Neural progenitor cell (in vitro differentiated cells): ENCODE data around the gene TMEM218. TPM values are rescaled to one million over a fixed set of nuclear protein-coding genes. Genes with fewer than 3 reads are reported as not detected.

Experiments
- DNase-seq: peaks from one replicate; pipeline ENCODE4 v3.0.0-alpha.2; 2016; ENCODE audit warnings: low spot score
- H2AFZ ChIP-seq: fragments of 200-600 bp; sonication (generic); replicated peaks from 2 replicates; pipeline ENCODE4 v1.6.1; 2016; ENCODE audit warnings: antibody characterized with exemption
- H3F3A ChIP-seq: fragments of 200-600 bp; sonication (generic); 2 replicates; pipeline ENCODE4 v1.6.1; 2016; ENCODE audit warnings: antibody characterized with exemption, low read depth
- H3K27ac ChIP-seq: fragments of 200-600 bp; sonication (generic); 2 replicates; pipeline ENCODE4 v1.5.1; 2016; ENCODE audit warnings: mild to moderate bottlenecking
- H3K27me3 ChIP-seq: fragments of 200-600 bp; sonication (generic); 2 replicates; pipeline ENCODE4 v1.6.1; 2016; ENCODE audit warnings: mild to moderate bottlenecking, moderate library complexity
- H3K36me3 ChIP-seq: fragments of 200-600 bp; sonication (generic); 2 replicates; pipeline ENCODE4 v1.5.1; 2016
- H3K4me1 ChIP-seq: fragments of 200-600 bp; sonication (generic); 2 replicates; pipeline ENCODE4 v1.6.1; 2016; ENCODE audit warnings: mixed run types
- H3K4me2 ChIP-seq: fragments of 200-600 bp; sonication (generic); 2 replicates; pipeline ENCODE4 v1.6.1; 2016
- H3K4me3 ChIP-seq: fragments of 200-600 bp; sonication (generic); 2 replicates; pipeline ENCODE4 v1.5.1; 2016
- H3K79me2 ChIP-seq: fragments of 200-600 bp; sonication (generic); 2 replicates; pipeline ENCODE4 v1.6.1; 2016; ENCODE audit warnings: low read depth
- H3K9ac ChIP-seq: fragments of 200-600 bp; sonication (generic); 2 replicates; pipeline ENCODE4 v1.6.1; 2016
- H3K9me3 ChIP-seq: fragments of 200-600 bp; sonication (generic); 2 replicates; pipeline ENCODE4 v1.5.1; 2016; ENCODE audit warnings: low read depth
- H4K20me1 ChIP-seq: fragments of 200-600 bp; sonication (generic); 2 replicates; pipeline ENCODE4 v1.6.1; 2016; ENCODE audit warnings: low read depth
- H3K27ac Mint-ChIP-seq: 3 replicates; pipeline ENCODE4 v1.8.0; 2021; ENCODE audit warnings: mixed read lengths
- H3K27me3 Mint-ChIP-seq: 2 replicates; pipeline ENCODE4 v1.8.0; 2022; ENCODE audit warnings: low read depth, mild to moderate bottlenecking, inconsistent platforms, moderate library complexity, mixed read lengths; ENCODE audit not compliant: insufficient read depth
- H3K36me3 Mint-ChIP-seq: 3 replicates; pipeline ENCODE4 v1.8.0; 2021; ENCODE audit warnings: mixed read lengths
- H3K4me1 Mint-ChIP-seq: 3 replicates; pipeline ENCODE4 v1.8.0; 2021; ENCODE audit warnings: mixed read lengths
- H3K4me3 Mint-ChIP-seq: 3 replicates; pipeline ENCODE4 v1.8.0; 2021; ENCODE audit warnings: mild to moderate bottlenecking, moderate library complexity, mixed read lengths
- H3K9me3 Mint-ChIP-seq: 3 replicates; pipeline ENCODE4 v1.8.0; 2020; ENCODE audit warnings: mixed read lengths
- CTCF ChIP-seq: fragments of 200-600 bp; sonication (generic); IDR thresholded peaks from 2 replicates; pipeline ENCODE4 v1.5.1; 2017; ENCODE audit warnings: antibody characterized with exemption, mild to moderate bottlenecking
- EZH2 ChIP-seq: fragments of 200-600 bp; sonication (generic); IDR thresholded peaks from 2 replicates; pipeline ENCODE4 v1.6.1; 2017; ENCODE audit warnings: antibody characterized with exemption, mild to moderate bottlenecking, moderate library complexity
- EZH2phosphoT487 ChIP-seq: fragments of 200-600 bp; sonication (generic); IDR thresholded peaks from 2 replicates; pipeline ENCODE4 v1.6.1; 2017; ENCODE audit warnings: antibody characterized with exemption
- total RNA-seq: library from RNA; depleted of rRNA; stranded (reverse); fragments of >200 nt; gene quantifications from 2 replicates; pipeline ENCODE4 v1.2.3, GENCODE V29; 2015; ENCODE audit warnings: low replicate concordance

TMEM218 gene
- 44.1 and 47.9 TPM in 2 replicates for total RNA-seq

- H3K79me2 ChIP-seq: peaks cover 29% of the 10 kb centered on the region
- H3K4me3 ChIP-seq: peak within 1 kb of the TSS; percentile 62
- H3K4me3 Mint-ChIP-seq: peak within 1 kb of the TSS; percentile 99
- peaks cover 18% of the 10 kb centered on the region for H3K4me1 Mint-ChIP-seq
- no peaks in the 10 kb centered on the region for H3K27me3 ChIP-seq
- H3K9me3 ChIP-seq: no peaks in the 10 kb centered on the region
- peak within 1 kb of the TSS; percentile 1 for H3K27ac ChIP-seq
- no peaks in the 10 kb centered on the region for H3K36me3 ChIP-seq
- no peaks in the 10 kb centered on the region for H4K20me1 ChIP-seq
- peaks cover 12% of the 10 kb centered on the region for H3K36me3 Mint-ChIP-seq
- TF ChIP-seq EZH2 (no peak), CTCF (no peak), EZH2phosphoT487 (no peak)
- DNase-seq: peak; percentile 100
- H3K27me3 Mint-ChIP-seq: peaks cover 5% of the 10 kb centered on the region
- peaks cover 15% of the 10 kb centered on the region for H3F3A ChIP-seq
- H3K9me3 Mint-ChIP-seq: peaks cover 19% of the 10 kb centered on the region
- peak within 1 kb of the TSS; percentile 60 for H2AFZ ChIP-seq
- H3K27ac Mint-ChIP-seq: peak within 1 kb of the TSS; percentile 96
- peaks cover 10% of the 10 kb centered on the region for H3K4me1 ChIP-seq
- peak within 1 kb of the TSS; percentile 92 for H3K4me2 ChIP-seq
- H3K9ac ChIP-seq: peak within 1 kb of the TSS; percentile 56
Observed at GRCh38 chr11:125111343-125112207, at the start of gene TMEM218. Gene TMEM218, minus strand, starts transcription at chr11:125111626. Its CDS starts 9,385 bp downstream, at chr11:125102241.

GRCh38 chr11:125157953-125158680, 46.7 kb upstream of the TMEM218 start:
- Mint-ChIP-seq H3K4me1 (peaks cover 63% of the 10 kb centered on the region), H3K4me3 (no peak overlapping the region), H3K27me3 (peaks cover 5% of the 10 kb centered on the region), H3K36me3 (no peaks in the 10 kb centered on the region), H3K9me3 (no peaks in the 10 kb centered on the region), H3K27ac (peak overlapping the region; percentile 28)
- H3K9me3 ChIP-seq: no peaks in the 10 kb centered on the region
- peaks cover under 1% of the 10 kb centered on the region for H4K20me1 ChIP-seq
- no peak overlapping the region for H3K27ac ChIP-seq
- H3K4me3 ChIP-seq: no peak overlapping the region
- no peak overlapping the region for H3K4me2 ChIP-seq
- H3K79me2 ChIP-seq: no peaks in the 10 kb centered on the region
- DNase-seq: no peak
- H3K27me3 ChIP-seq: no peaks in the 10 kb centered on the region
- peaks cover 18% of the 10 kb centered on the region for H3F3A ChIP-seq
- no peaks in the 10 kb centered on the region for H3K36me3 ChIP-seq
- H3K4me1 ChIP-seq: peaks cover 9% of the 10 kb centered on the region
- H3K9ac ChIP-seq: no peak overlapping the region
- H2AFZ ChIP-seq: no peak overlapping the region
- TF ChIP-seq EZH2 (no peak), CTCF (no peak), EZH2phosphoT487 (no peak)

DNA sequence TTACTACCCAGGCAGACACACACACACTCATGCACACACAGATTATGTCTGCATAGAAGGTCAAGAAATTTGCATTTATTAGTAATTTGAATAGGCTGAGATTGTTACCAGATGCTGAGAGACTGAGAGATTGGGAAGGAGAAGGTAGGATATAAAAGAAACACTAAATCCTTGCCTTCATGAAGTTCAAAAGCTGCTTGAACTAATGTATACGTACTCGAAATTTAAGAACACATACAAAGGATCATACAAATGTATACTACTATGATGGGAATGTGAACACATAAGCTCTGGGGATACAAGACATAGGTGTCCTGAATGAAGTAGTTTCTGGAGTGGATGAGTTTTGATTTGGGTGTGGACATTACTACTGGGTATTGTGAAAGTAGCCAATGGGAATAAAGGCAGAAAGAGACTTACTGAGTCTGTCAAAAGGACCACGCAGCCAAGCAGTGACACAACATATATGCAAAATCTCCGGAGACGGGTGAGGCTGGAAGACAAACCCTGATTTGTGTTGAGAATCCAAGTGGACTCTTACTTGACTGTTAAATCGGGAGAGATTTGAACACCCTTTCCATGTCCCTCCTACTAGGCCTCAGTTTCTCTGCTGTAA, 45.8 kb upstream of the TMEM218 start:
- no peak overlapping the region for H3K27ac Mint-ChIP-seq
- no peak for TF ChIP-seq CTCF
- no peak for TF ChIP-seq EZH2phosphoT487
- Histone ChIP-seq H3K4me3 (no peak overlapping the region), H2AFZ (no peak overlapping the region), H3K79me2 (no peaks in the 10 kb centered on the region), H3K9me3 (no peaks in the 10 kb centered on the region), H3K4me2 (no peak overlapping the region), H3K36me3 (no peaks in the 10 kb centered on the region), H3K27ac (no peak overlapping the region), H3K27me3 (no peaks in the 10 kb centered on the region), H3F3A (peaks cover 11% of the 10 kb centered on the region), H3K4me1 (peaks cover under 1% of the 10 kb centered on the region), H4K20me1 (no peaks in the 10 kb centered on the region), H3K9ac (no peak overlapping the region)
- H3K9me3 Mint-ChIP-seq: no peaks in the 10 kb centered on the region
- H3K27me3 Mint-ChIP-seq: peaks cover 5% of the 10 kb centered on the region
- peaks cover 54% of the 10 kb centered on the region for H3K4me1 Mint-ChIP-seq
- no peaks in the 10 kb centered on the region for H3K36me3 Mint-ChIP-seq
- H3K4me3 Mint-ChIP-seq: no peak overlapping the region
- DNase-seq: no peak
